GM12801 (cell line): ENCODE data around the gene PRPF40B.

ENCODE experiments used
- TF ChIP-seq, protein P1 (sequence below): IDR thresholded peaks from one replicate; pipeline ENCODE4 v1.5.1; 2011; ENCODE audit warnings: control low read depth; ENCODE audit not compliant: insufficient read length; ENCODE audit errors: extremely low read depth

Gene PRPF40B

DNA sequence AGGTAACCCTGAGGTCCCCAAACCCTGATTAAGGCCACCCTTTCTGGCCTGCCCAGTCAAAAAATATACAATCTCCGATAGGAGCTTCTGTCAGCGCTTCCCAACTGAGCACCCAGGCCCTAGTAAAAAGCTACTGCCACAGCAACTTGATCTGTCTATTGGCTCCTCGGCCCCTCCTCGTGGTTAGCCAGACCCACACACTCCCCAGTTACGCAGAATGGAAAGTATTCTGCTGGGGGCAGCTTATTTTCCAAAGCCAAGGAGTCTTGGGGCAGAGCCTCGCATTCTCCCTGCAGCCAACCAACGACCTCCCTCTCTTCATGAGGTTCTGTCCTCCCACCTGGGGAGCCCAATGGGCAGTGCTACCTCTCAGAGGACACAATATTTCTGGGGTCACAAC lies 51.8 kb downstream of the PRPF40B start:
- TF ChIP-seq, protein P1, sequence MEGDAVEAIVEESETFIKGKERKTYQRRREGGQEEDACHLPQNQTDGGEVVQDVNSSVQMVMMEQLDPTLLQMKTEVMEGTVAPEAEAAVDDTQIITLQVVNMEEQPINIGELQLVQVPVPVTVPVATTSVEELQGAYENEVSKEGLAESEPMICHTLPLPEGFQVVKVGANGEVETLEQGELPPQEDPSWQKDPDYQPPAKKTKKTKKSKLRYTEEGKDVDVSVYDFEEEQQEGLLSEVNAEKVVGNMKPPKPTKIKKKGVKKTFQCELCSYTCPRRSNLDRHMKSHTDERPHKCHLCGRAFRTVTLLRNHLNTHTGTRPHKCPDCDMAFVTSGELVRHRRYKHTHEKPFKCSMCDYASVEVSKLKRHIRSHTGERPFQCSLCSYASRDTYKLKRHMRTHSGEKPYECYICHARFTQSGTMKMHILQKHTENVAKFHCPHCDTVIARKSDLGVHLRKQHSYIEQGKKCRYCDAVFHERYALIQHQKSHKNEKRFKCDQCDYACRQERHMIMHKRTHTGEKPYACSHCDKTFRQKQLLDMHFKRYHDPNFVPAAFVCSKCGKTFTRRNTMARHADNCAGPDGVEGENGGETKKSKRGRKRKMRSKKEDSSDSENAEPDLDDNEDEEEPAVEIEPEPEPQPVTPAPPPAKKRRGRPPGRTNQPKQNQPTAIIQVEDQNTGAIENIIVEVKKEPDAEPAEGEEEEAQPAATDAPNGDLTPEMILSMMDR = no peak

DNA sequence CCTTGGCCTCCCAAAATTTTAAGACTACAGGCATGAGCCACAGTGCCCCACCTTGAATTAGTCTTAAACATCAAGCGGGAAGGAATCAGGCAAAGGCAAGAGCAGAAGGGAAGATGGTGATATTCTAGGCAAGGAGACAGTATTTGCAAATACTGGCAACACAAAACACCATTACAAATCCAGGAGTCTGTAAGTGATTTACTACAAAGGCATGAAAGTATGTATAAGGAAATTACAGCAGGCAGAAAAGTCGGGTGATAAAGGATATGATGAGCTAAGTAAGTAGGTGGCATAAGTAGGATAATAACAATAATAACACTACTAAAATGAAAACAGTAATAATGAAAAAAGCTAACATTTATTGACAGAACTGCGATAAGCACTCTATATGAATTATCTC lies 55.4 kb downstream of the PRPF40B start:
- TF ChIP-seq, protein P1 = no peak

DNA sequence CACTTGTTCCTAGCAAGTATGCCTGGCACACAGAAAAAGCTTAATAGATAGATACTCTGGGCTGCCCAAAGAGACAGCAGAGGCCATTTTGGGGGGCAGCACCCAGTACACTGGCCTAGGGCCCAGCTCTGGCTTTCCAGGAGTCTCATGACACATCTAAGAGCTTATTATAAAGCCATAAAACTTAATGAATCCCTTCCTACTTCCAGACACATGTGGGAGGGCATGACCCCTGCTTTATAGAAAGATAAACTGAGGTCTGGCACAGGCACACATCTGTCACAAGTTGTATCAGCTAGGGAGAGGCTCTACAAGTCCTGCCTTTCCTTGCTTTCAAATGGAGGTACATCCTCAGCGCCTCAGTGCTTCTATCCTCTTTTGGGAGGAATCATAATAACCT lies 56.7 kb downstream of the PRPF40B start:
- TF ChIP-seq, protein P1 = no peak

DNA sequence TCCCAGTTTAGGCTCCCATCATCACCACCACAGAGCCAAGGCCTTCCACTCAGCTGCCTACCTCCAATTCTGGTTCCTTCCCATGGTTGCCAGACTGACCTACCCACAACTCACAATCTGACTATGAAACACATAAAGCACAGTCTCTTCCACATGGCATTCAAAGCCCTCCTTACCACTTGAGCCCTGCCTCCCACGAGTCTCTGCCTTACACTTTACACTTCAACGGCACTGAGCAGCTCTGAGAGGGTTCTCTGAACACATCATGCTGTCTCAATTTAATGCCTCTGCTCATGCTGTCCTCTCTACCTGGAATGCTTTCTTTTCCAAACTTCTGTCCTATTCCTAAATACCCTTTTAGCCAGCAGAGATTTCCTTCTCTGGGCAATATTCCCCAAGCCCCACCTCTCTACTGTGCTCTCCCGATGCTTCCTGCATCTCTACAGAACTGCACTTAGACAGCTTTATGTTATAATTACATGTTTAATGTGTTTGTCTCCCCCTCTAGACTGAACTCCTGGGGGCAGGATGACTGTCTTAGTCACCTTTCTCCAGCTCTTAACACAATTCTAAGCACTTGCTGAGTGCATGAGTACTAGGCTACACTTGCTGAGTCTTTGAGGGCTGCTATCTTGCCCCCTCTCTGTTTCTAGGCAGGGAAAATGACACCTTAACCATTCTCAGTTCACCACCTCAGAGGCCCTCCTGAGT lies 60.4 kb downstream of the PRPF40B start:
- TF ChIP-seq, protein P1 = no peak

DNA sequence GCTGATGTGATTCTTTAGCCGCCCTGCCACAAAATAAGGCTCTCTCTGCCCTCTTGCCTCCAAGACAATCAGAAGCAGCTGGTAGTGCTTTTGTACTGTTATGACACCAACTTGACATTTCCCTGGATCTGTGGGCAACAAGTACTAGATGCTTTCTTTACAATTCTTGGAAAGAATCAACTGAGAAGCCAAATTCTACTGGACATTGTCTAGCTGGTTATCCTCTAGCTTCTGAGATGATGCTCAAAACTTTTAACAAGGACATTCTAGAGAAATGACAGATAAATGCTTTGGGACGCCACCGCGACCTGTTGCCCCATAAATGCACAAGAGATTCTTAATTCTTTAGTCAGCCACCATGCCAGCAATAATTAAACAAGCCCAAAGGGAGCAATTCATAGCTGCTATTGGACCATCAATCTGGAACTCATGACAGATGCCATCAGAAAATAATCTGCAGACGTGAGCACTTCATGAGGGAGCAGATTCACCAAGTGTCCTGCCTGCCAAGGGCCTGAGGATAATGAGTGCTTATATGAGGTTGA lies 61.0 kb downstream of the PRPF40B start:
- TF ChIP-seq, protein P1 = no peak

DNA sequence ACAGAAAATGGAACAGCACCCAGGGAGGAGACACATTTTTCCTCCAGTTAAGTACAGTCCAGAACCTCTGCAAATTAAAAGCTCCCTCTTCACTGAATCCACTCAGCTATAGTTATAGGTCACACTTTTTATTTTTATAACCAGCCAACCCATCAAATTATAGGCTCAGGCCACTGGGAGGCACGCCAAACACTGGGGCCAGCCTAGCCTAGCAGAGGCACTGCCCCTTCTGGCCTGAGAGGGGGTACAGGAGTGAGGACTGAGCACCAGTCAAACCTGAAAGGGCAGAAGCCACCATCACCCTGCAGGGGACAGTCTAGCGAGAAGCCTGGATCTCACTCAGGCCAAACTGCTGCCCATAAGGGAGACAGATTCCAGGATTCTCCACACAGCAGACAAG lies 64.6 kb downstream of the PRPF40B start:
- TF ChIP-seq, protein P1 = no peak

DNA sequence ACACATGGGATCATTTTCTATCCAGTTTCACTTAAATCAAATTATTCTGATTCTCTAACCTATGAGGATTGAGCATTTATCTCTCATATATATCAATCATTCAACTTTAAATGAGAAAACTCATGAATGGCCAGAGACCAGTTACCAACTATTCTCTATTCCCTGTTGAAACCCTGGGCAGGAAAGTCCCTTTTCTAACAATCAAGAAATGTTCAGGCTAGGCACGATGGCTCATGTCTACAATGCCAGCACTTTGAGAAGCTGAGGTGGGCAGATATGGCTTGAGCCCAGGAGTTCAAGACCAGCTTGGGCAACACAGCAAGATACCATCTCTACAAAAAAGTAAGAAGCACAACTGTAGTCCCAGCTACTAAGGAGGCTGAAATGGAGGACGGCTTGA lies 65.9 kb downstream of the PRPF40B start:
- TF ChIP-seq, protein P1 = no peak
